ENCODE measurements around the gene USP48.

USP48 gene

DNA sequence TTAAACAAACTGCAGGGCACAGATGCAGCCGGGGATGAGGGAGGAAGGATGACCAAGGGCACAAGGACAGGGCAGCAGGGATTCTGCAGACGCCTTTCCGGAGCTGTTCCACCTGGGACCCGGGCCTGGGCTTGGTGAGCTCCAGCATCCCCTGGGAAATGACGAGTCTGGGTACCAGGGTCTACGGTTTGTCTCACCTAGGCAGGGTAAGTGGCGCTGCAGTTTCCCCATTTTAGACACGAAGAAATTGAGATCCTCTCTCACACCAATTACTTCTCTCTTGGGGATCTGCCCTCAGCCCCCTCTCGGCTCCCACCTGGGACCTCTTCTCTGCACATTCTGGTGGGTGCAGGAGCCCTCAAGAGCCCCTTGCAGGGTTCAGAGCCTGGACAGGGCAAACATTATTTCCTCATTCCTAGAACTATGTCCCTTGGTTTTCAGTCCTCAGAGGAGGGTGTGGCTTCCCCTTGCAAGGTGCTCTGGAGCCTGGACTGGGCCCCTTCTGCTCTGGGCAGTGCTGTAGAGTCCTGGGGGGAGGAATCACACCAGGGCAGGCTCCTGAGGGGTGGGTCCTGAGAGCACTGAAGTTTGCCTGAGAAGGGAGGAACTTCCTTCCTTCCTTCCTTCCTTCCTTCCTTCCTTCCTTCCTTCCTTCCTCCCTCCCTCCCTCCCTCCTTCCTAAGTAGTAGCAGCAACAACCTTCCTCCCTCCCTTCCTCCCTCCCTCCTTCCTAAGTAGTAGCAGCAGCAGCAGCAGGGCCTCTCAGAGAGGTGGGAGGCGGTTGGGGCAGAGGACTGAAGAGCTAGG, 129.8 kb downstream of the USP48 start:
- no peak for DNase-seq (ENCODE audit: low spot score)

- no peak for DNase-seq (ENCODE audit: low spot score)
These were observed 130.6 kb downstream of the USP48 start for GRCh38 chr1:21652101-21652936.

- peak; percentile 92 for DNase-seq (ENCODE audit: low spot score)
These were observed 131.5 kb downstream of the USP48 start for GRCh38 chr1:21651214-21652042.

- DNase-seq (ENCODE audit: low spot score): no peak
These were observed 132.5 kb downstream of the USP48 start for GRCh38 chr1:21650400-21650799.

DNA sequence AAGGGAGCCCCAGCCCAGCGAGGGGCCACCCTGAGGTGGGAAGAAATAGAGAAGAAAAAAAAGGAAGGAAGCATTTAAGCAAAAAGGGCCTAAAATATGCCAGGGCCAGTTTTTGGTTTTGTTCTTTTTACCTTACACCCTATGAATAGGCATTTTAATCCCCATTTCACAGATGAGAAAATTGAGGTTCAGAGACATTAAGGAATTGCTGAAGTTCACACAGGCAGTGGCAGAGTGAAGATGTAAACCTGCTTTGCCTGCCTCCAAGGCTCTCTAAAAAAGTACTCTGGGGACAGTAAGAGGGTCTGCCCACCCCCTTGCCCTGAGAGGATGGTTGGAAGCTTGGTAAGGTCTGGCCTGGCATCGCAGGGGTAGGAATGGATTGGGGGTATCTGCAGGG, 133.6 kb downstream of the USP48 start:
- no peak for DNase-seq (ENCODE audit: low spot score)

DNA sequence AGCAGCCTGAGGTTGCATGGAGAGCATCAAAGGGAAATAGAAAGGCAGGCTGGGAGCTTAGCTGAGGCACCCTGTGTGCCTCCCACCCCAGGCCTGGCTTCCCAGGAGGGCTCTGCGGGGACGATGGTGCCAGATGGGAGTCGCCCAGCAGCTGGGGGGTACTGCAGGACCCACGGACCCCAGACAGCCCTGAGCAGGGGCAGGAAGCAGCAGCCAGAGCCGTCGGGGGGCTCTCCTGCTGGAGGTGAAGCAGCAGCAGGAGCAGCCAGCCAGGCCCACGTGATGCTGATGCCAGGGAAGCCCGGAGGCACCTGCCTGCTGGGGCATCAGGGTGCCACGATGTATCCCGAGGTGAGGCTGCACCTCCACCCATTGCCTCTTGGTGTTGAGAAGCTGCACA, 134.2 kb downstream of the USP48 start:
- DNase-seq (ENCODE audit: low spot score): no peak

GRCh38 chr1:21648352-21648730, 134.6 kb downstream of the USP48 start:
- DNase-seq (ENCODE audit: low spot score): no peak

GRCh38 chr1:21647431-21648351, 135.3 kb downstream of the USP48 start:
- peak; percentile 89 for DNase-seq (ENCODE audit: low spot score)

- DNase-seq (ENCODE audit: low spot score): no peak
These were observed 137.4 kb downstream of the USP48 start for GRCh38 chr1:21645550-21645949.

DNA sequence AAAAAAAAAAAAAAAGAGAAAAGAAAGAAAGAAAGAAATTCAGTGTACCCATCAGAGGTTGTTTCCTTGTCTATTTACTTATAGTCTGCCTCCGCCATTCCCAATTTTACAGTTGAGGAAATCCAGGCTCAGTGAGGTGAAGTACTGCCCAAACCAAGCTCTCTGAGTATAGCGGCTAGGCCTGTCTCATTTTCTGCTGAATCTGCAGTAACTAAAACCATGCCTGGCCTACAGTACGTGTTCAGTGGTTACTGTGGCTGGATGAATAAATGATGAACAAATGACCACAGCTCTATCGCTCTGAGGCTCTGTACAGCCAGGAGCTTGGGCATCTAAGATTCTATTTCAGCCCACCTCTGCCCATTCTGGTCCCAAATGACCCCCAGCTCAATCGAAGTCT, 138.0 kb downstream of the USP48 start:
- no peak for DNase-seq (ENCODE audit: low spot score)

DNA sequence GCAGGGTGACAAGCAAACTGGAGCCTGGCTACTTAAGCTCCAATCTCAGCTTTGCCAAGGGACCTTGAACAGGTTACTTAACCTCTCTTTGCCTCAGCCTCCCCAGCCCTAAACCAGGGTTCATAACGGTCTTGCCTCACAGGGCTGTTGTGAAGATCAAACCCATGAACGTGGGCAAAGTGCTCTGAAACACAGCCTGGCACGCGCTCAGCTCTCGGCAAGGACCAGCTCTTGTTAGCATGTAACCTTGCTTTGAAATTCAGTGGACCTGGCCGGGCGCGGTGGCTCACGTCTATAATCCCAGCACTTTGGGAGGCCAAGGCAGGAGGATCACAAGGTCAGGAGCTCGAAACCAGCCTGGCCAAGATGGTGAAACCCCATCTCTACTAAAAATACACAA, 138.6 kb downstream of the USP48 start:
- no peak for DNase-seq (ENCODE audit: low spot score)

DNA sequence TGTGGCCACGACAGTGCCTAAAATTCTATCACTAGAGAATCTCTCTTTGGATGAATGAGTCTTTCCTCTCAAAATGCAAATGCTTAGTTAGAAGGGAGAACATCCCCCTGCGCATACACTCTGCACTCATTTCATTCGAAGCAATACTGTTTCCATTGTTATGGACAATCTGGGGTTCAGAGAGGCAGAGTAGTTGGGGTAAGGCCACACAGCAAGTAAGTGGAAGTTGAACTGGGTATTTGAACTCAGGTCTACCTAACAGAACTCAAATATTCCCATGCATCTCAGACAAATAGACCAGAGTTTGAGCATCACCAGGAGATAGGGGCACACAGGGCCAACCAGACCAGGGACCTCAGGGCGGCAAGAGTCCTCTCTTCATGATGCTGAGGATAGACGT, 139.3 kb downstream of the USP48 start:
- no peak for DNase-seq (ENCODE audit: low spot score)

- no peak for DNase-seq (ENCODE audit: low spot score)
These were observed 140.8 kb downstream of the USP48 start for GRCh38 chr1:21641967-21642739.

DNA sequence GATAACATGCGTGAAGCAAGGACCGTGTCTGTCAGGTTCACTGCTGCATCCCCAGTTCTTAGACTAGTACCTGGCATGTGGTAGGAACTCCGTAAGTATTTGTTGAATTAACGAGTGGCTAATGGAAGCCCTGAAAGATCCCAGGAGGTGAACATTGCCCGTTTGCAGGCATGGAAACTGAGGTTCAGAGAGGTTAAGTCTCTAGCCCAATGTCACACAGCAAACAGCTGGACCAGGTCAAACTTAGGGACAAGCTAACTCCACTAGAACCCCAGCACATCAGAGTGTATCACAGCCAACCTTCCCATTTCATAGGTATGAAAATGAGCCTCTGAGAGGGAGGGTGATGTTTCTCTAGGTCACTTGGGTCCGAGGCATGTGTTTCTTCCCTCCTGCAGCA, 141.4 kb downstream of the USP48 start:
- DNase-seq (ENCODE audit: low spot score): no peak

- no peak for DNase-seq (ENCODE audit: low spot score)
These were observed 141.9 kb downstream of the USP48 start for GRCh38 chr1:21641076-21641475.

GRCh38 chr1:21640653-21641052, 142.3 kb downstream of the USP48 start:
- DNase-seq (ENCODE audit: low spot score): no peak

GRCh38 chr1:21639594-21640041, 143.3 kb downstream of the USP48 start:
- peak; percentile 44 for DNase-seq (ENCODE audit: low spot score)

GRCh38 chr1:21638531-21639341, 144.2 kb downstream of the USP48 start:
- DNase-seq (ENCODE audit: low spot score): peak; percentile 40

DNA sequence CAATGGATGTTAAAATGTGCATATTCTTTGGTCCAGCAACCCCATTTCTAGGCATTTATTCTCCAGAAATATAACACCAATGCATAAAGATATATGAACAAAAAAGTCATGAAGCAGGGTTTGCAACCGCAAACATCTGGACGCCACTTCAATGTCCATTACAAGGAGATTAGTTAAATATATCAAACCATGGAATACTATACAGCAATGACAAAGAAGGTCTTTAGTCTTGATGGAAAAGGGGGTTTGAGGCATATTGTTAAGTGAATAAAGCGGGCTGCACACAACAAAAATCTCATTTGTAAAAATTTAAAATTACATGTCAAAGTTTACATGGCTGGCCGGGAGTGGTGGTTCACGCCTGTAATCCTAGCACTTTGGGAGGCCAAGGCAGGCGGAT, 145.4 kb downstream of the USP48 start:
- no peak for DNase-seq (ENCODE audit: low spot score)

DNA sequence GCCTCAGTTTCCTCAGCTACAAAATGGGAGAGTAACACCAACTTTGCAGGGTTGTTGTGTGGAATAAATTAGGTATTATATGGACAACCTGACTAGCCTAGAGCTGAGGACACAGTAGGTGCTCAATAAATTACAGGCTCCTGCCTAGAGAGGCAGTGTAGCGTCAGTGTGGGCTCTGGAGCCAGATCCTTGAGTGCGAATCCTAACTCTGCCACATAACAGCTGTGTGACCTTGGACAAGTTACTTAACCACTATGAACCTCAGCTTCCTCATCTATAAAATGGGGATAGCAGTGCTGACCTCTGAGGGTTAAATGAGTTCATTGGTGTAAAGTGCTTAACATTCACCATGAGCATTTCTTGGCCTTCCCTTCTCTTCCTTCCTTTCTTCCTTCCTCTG, 146.9 kb downstream of the USP48 start:
- DNase-seq (ENCODE audit: low spot score): no peak

Measured in iPS-NIHi11 (cell line).